IPS-20b (cell line): ENCODE results near the gene PDHX.
"Not testable (repeated sequence)": the region's sequence is repeated elsewhere in the genome, so short reads cannot be mapped to it uniquely, and the experiment has no call there.

ENCODE experiments used
- H3K27ac ChIP-seq: one replicate; pipeline ENCODE4 v1.5.1; 2013; ENCODE audit warnings: low read length
- H3K27me3 ChIP-seq: 2 replicates; pipeline ENCODE4 v1.6.1; 2013; ENCODE audit warnings: mild to moderate bottlenecking, low read length, inconsistent platforms; ENCODE audit not compliant: insufficient read depth
- H3K36me3 ChIP-seq: 2 replicates; pipeline ENCODE4 v1.6.1; 2013; ENCODE audit warnings: low read depth, mild to moderate bottlenecking, inconsistent platforms, low read length, moderate library complexity; ENCODE audit not compliant: insufficient read depth
- H3K4me1 ChIP-seq: 2 replicates; pipeline ENCODE4 v1.6.1; 2013; ENCODE audit warnings: mild to moderate bottlenecking, control low read depth, inconsistent platforms, low read length, moderate library complexity; ENCODE audit not compliant: insufficient read depth
- H3K4me3 ChIP-seq: 2 replicates; pipeline ENCODE4 v1.5.1; 2013; ENCODE audit warnings: mild to moderate bottlenecking, low read length, inconsistent platforms
- H3K9ac ChIP-seq: 2 replicates; pipeline ENCODE4 v1.6.1; 2013; ENCODE audit warnings: low read depth, mild to moderate bottlenecking, inconsistent platforms, low read length, moderate library complexity
- H3K9me3 ChIP-seq: 2 replicates; pipeline ENCODE4 v1.6.1; 2013; ENCODE audit warnings: mild to moderate bottlenecking, low read depth, low read length, inconsistent platforms; ENCODE audit not compliant: insufficient read depth

The PDHX gene

GRCh38 chr11:34913556-34913955, 2.9 kb upstream of the PDHX start:
- H3K4me3 ChIP-seq, H3K27ac ChIP-seq, H3K36me3 ChIP-seq, H3K27me3 ChIP-seq, H3K9me3 ChIP-seq, H3K9ac ChIP-seq: not testable (repeated sequence)
- peaks cover 13% of the 10 kb centered on the region for H3K4me1 ChIP-seq

- no peaks in the 10 kb centered on the region for H3K27me3 ChIP-seq
- H3K9me3 ChIP-seq: no peaks in the 10 kb centered on the region
- peaks cover 15% of the 10 kb centered on the region; the same call in 1 of the 2 replicates for H3K36me3 ChIP-seq
- H3K9ac ChIP-seq: peak overlapping the region; percentile 98
- H3K4me1 ChIP-seq: peaks cover 5% of the 10 kb centered on the region; the same call in 1 of the 2 replicates
- H3K27ac ChIP-seq: peak overlapping the region; percentile 50
- H3K4me3 ChIP-seq: peak overlapping the region; percentile 99
Measured at GRCh38 chr11:34915136-34916014, 1.0 kb upstream of the PDHX start.

GRCh38 chr11:34916843-34917770, 689 bp downstream of the PDHX start:
- H3K27ac ChIP-seq: peak overlapping the region; percentile 87
- no peaks in the 10 kb centered on the region for H3K9me3 ChIP-seq
- H3K4me1 ChIP-seq: peaks cover 5% of the 10 kb centered on the region; the same call in 1 of the 2 replicates
- peak overlapping the region; percentile 97 for H3K9ac ChIP-seq
- H3K4me3 ChIP-seq: peak overlapping the region; percentile 99
- peaks cover 23% of the 10 kb centered on the region; the same call in 1 of the 2 replicates for H3K36me3 ChIP-seq
- H3K27me3 ChIP-seq: no peaks in the 10 kb centered on the region

- Histone ChIP-seq H3K9ac (no peak overlapping the region), H3K9me3 (no peaks in the 10 kb centered on the region), H3K4me1 (no peaks in the 10 kb centered on the region), H3K27me3 (no peaks in the 10 kb centered on the region), H3K36me3 (peaks cover 15% of the 10 kb centered on the region; the same call in 1 of the 2 replicates), H3K27ac (no peak overlapping the region), H3K4me3 (no peak overlapping the region)
Measured at GRCh38 chr11:34921156-34921555, 4.7 kb downstream of the PDHX start.

- no peaks in the 10 kb centered on the region for H3K9me3 ChIP-seq
- no peak overlapping the region for H3K4me3 ChIP-seq
- peaks cover 14% of the 10 kb centered on the region; the same call in 1 of the 2 replicates for H3K36me3 ChIP-seq
- H3K27me3 ChIP-seq: no peaks in the 10 kb centered on the region
- peaks cover 6% of the 10 kb centered on the region; the same call in 1 of the 2 replicates for H3K4me1 ChIP-seq
- H3K9ac ChIP-seq: no peak overlapping the region
- no peak overlapping the region for H3K27ac ChIP-seq
Measured at GRCh38 chr11:34924714-34925113, 8.3 kb downstream of the PDHX start.

GRCh38 chr11:34926101-34926830, 9.8 kb downstream of the PDHX start:
- Histone ChIP-seq H3K9ac (no peak overlapping the region), H3K36me3 (no peaks in the 10 kb centered on the region), H3K4me1 (peaks cover 15% of the 10 kb centered on the region), H3K27me3 (no peaks in the 10 kb centered on the region), H3K27ac (no peak overlapping the region), H3K4me3 (no peak overlapping the region), H3K9me3 (no peaks in the 10 kb centered on the region)

- Histone ChIP-seq H3K9me3 (no peaks in the 10 kb centered on the region), H3K27me3 (no peaks in the 10 kb centered on the region), H3K36me3 (no peaks in the 10 kb centered on the region), H3K4me3 (no peak overlapping the region), H3K27ac (no peak overlapping the region), H3K9ac (no peak overlapping the region), H3K4me1 (peaks cover 15% of the 10 kb centered on the region)
Measured at GRCh38 chr11:34926831-34927132, 10.4 kb downstream of the PDHX start.

GRCh38 chr11:34928268-34928959, 12.0 kb downstream of the PDHX start:
- H3K27ac ChIP-seq: no peak overlapping the region
- H3K9me3 ChIP-seq: no peaks in the 10 kb centered on the region
- H3K4me1 ChIP-seq: peaks cover 15% of the 10 kb centered on the region
- no peaks in the 10 kb centered on the region for H3K27me3 ChIP-seq
- no peak overlapping the region for H3K4me3 ChIP-seq
- H3K36me3 ChIP-seq: peaks cover 16% of the 10 kb centered on the region
- no peak overlapping the region for H3K9ac ChIP-seq

- Histone ChIP-seq H3K4me3 (no peak overlapping the region), H3K36me3 (peaks cover 21% of the 10 kb centered on the region), H3K9me3 (no peaks in the 10 kb centered on the region), H3K27ac (no peak overlapping the region), H3K4me1 (peaks cover 15% of the 10 kb centered on the region), H3K9ac (no peak overlapping the region), H3K27me3 (no peaks in the 10 kb centered on the region)
Measured at GRCh38 chr11:34928960-34929680, 12.7 kb downstream of the PDHX start.

GRCh38 chr11:34929794-34930763, 13.7 kb downstream of the PDHX start:
- H3K4me1 ChIP-seq: peaks cover 15% of the 10 kb centered on the region
- H3K4me3 ChIP-seq: no peak overlapping the region
- no peaks in the 10 kb centered on the region for H3K27me3 ChIP-seq
- H3K36me3 ChIP-seq: peaks cover 22% of the 10 kb centered on the region
- H3K27ac ChIP-seq: no peak overlapping the region
- H3K9me3 ChIP-seq: no peaks in the 10 kb centered on the region
- H3K9ac ChIP-seq: 0 out of 2 replicates have a peak overlapping the region, but pooled peaks have one; percentile 10
